ENCODE results near the gene PAGE2B.

DNA sequence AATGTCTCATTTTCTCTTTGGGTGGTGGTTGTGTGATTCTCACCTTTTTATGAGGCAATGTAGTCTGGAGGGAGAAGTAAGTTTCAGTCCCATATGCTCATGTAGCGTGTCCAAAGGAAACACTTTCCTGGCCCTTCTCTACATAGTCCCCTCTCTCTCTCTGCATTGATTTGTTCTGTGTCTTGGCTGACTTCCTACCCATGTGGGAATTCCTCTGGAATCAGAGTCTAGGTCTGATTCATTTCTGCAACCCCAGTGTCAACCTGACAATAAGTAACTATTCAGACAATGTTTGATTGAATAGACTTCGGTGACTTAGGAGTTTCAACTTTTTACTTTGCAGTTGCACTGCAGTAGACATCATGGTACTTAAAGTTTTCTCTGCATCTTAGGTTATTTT, 41.4 kb upstream of the PAGE2B start:
- TF ChIP-seq, protein P1, sequence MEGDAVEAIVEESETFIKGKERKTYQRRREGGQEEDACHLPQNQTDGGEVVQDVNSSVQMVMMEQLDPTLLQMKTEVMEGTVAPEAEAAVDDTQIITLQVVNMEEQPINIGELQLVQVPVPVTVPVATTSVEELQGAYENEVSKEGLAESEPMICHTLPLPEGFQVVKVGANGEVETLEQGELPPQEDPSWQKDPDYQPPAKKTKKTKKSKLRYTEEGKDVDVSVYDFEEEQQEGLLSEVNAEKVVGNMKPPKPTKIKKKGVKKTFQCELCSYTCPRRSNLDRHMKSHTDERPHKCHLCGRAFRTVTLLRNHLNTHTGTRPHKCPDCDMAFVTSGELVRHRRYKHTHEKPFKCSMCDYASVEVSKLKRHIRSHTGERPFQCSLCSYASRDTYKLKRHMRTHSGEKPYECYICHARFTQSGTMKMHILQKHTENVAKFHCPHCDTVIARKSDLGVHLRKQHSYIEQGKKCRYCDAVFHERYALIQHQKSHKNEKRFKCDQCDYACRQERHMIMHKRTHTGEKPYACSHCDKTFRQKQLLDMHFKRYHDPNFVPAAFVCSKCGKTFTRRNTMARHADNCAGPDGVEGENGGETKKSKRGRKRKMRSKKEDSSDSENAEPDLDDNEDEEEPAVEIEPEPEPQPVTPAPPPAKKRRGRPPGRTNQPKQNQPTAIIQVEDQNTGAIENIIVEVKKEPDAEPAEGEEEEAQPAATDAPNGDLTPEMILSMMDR (IDR thresholded peaks at IDR 0.05 in 4 of 5, conservative IDR thresholded peaks at IDR 0.05 in 1 of 5) = no peak
- no peak for TF ChIP-seq POLR2A (IDR thresholded peaks at IDR 0.05)
